ENCODE data around the gene FXYD4.

Gene FXYD4

GRCh38 chr10:43338117-43338516 lies 33.3 kb upstream of the FXYD4 start:
- DNase-seq (ENCODE audit: low read depth) = no peak
- in situ Hi-C loops (cut with HindIII; ENCODE audit: low sequenced_read_pairs) = no loop called here
- TF ChIP-seq CTCF (IDR thresholded peaks at IDR 0.05; ENCODE audit: low read depth, low read length, missing control alignments) = no peak
- H3K4me3 ChIP-seq (ENCODE audit: low read depth, low read length) = no peak overlapping the region

- H3K4me3 ChIP-seq (ENCODE audit: low read depth, low read length) = no peak overlapping the region
- in situ Hi-C loops (cut with HindIII; ENCODE audit: low sequenced_read_pairs) = no loop called here
- TF ChIP-seq CTCF (IDR thresholded peaks at IDR 0.05; ENCODE audit: low read depth, low read length, missing control alignments) = no peak
- no peak for DNase-seq (ENCODE audit: low read depth)
Measured at GRCh38 chr10:43339136-43339535, 32.3 kb upstream of the FXYD4 start.

- in situ Hi-C loops (cut with HindIII; ENCODE audit: low sequenced_read_pairs) = no loop called here
Measured at GRCh38 chr10:43340101-43340500, 31.3 kb upstream of the FXYD4 start.

GRCh38 chr10:43340619-43341018 lies 30.8 kb upstream of the FXYD4 start:
- TF ChIP-seq CTCF (IDR thresholded peaks at IDR 0.05; ENCODE audit: low read depth, low read length, missing control alignments) = no peak
- no peak overlapping the region for H3K4me3 ChIP-seq (ENCODE audit: low read depth, low read length)
- no peak for DNase-seq (ENCODE audit: low read depth)
- in situ Hi-C loops (cut with HindIII; ENCODE audit: low sequenced_read_pairs) = no loop called here

More at GRCh38 chr10:43340101-43340500, 31.3 kb upstream of the FXYD4 start:
- H3K4me3 ChIP-seq (ENCODE audit: low read depth, low read length) = no peak overlapping the region
- no peak for TF ChIP-seq CTCF (IDR thresholded peaks at IDR 0.05; ENCODE audit: low read depth, low read length, missing control alignments)
- DNase-seq (ENCODE audit: low read depth) = no peak

GRCh38 chr10:43341450-43341849 lies 30.0 kb upstream of the FXYD4 start:
- H3K4me3 ChIP-seq (ENCODE audit: low read depth, low read length) = no peak overlapping the region
- no peak for DNase-seq (ENCODE audit: low read depth)
- no peak for TF ChIP-seq CTCF (IDR thresholded peaks at IDR 0.05; ENCODE audit: low read depth, low read length, missing control alignments)
- in situ Hi-C loops (cut with HindIII; ENCODE audit: low sequenced_read_pairs) = no loop called here

GRCh38 chr10:43342279-43343125 lies 28.9 kb upstream of the FXYD4 start:
- TF ChIP-seq CTCF (IDR thresholded peaks at IDR 0.05; ENCODE audit: low read depth, low read length, missing control alignments) = no peak
- DNase-seq (ENCODE audit: low read depth) = no peak
- in situ Hi-C loops (cut with HindIII; ENCODE audit: low sequenced_read_pairs) = no loop called here
- H3K4me3 ChIP-seq (ENCODE audit: low read depth, low read length) = no peak overlapping the region

Measured in astrocyte of the cerebellum (primary cell).